ENCODE results near the gene EYS.

- TF ChIP-seq, protein P1, sequence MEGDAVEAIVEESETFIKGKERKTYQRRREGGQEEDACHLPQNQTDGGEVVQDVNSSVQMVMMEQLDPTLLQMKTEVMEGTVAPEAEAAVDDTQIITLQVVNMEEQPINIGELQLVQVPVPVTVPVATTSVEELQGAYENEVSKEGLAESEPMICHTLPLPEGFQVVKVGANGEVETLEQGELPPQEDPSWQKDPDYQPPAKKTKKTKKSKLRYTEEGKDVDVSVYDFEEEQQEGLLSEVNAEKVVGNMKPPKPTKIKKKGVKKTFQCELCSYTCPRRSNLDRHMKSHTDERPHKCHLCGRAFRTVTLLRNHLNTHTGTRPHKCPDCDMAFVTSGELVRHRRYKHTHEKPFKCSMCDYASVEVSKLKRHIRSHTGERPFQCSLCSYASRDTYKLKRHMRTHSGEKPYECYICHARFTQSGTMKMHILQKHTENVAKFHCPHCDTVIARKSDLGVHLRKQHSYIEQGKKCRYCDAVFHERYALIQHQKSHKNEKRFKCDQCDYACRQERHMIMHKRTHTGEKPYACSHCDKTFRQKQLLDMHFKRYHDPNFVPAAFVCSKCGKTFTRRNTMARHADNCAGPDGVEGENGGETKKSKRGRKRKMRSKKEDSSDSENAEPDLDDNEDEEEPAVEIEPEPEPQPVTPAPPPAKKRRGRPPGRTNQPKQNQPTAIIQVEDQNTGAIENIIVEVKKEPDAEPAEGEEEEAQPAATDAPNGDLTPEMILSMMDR (conservative IDR thresholded peaks at IDR 0.05; ENCODE audit: low read length), result no peak
- TF ChIP-seq EZH2phosphoT487 (IDR thresholded peaks at IDR 0.05; ENCODE audit: borderline replicate concordance), result no peak
Observed at GRCh38 chr6:64949257-64949656, 757.8 kb downstream of the EYS start.

Data from Loucy (cell line).